GM12891 (cell line): ENCODE data around the gene NUP188.

Experiments used
- DNase-seq: peaks from one replicate; pipeline ENCODE4 v3.0.0; 2011; ENCODE audit warnings: low spot score; ENCODE audit not compliant: insufficient read length
- FAIRE-seq: peaks from 2 replicates; lab custom pipeline; 2011; peaks lifted over from hg19 to GRCh38; lab: Jason Lieb, UNC
- PAX5 ChIP-seq: IDR thresholded peaks from 2 replicates; pipeline ENCODE4 v1.6.1; 2011; ENCODE audit warnings: low read length, moderate library complexity, mild to moderate bottlenecking; ENCODE audit not compliant: insufficient read depth, severe bottlenecking
- POLR2A ChIP-seq: IDR thresholded peaks from 2 replicates; pipeline ENCODE4 v1.6.1; 2011; ENCODE audit warnings: low read depth, low read length, control low read depth
- POLR2AphosphoS5 ChIP-seq: IDR thresholded peaks from 2 replicates; pipeline ENCODE4 v1.6.1; 2011; ENCODE audit warnings: low read depth, low read length, control low read depth
- POU2F2 ChIP-seq: IDR thresholded peaks from 2 replicates; pipeline ENCODE4 v1.6.1; 2011; ENCODE audit warnings: low read depth, mild to moderate bottlenecking, control low read depth, low read length, moderate library complexity
- SPI1 ChIP-seq: IDR thresholded peaks from 2 replicates; pipeline ENCODE4 v1.6.1; 2011; ENCODE audit warnings: low read depth, low read length, control low read depth
- TAF1 ChIP-seq: IDR thresholded peaks from 2 replicates; pipeline ENCODE4 v1.6.1; 2011; ENCODE audit warnings: low read depth, low read length, control low read depth

The NUP188 gene

GRCh38 chr9:128923493-128923883 is 24.0 kb upstream of the NUP188 start:
- FAIRE-seq (no peak), DNase-seq (no peak)
- TF ChIP-seq POU2F2 (no peak), PAX5 (no peak), SPI1 (no peak), TAF1 (no peak), POLR2A (no peak), POLR2AphosphoS5 (no peak)

- DNase-seq (no peak), FAIRE-seq (peak; percentile 71)
- TF ChIP-seq POU2F2 (no peak), POLR2A (no peak), SPI1 (no peak)
Measured at GRCh38 chr9:128927731-128928411, 19.6 kb upstream of the NUP188 start.

- FAIRE-seq (no peak), DNase-seq (no peak)
- TF ChIP-seq POLR2AphosphoS5, result no peak
- no peak for TF ChIP-seq POU2F2
- no peak for TF ChIP-seq TAF1
- TF ChIP-seq PAX5, result no peak
- no peak for TF ChIP-seq POLR2A
- TF ChIP-seq SPI1, result no peak
Measured at GRCh38 chr9:128928624-128929023, 18.9 kb upstream of the NUP188 start.

- DNase-seq (no peak), FAIRE-seq (no peak)
- TF ChIP-seq SPI1 (no peak), POLR2AphosphoS5 (no peak), POU2F2 (no peak), PAX5 (no peak), TAF1 (no peak), POLR2A (no peak)
Measured at GRCh38 chr9:128929560-128929959, 17.9 kb upstream of the NUP188 start.

- TF ChIP-seq TAF1 (no peak), POU2F2 (no peak), PAX5 (no peak), SPI1 (no peak), POLR2AphosphoS5 (no peak), POLR2A (no peak)
- DNase-seq (no peak), FAIRE-seq (no peak)
Measured at GRCh38 chr9:128933731-128934130, 13.8 kb upstream of the NUP188 start.

GRCh38 chr9:128936171-128936865 is 11.2 kb upstream of the NUP188 start:
- FAIRE-seq (no peak), DNase-seq (no peak)
- TF ChIP-seq POLR2AphosphoS5 (no peak), POU2F2 (no peak), POLR2A (no peak), PAX5 (no peak), SPI1 (no peak), TAF1 (no peak)

GRCh38 chr9:128937310-128938165 is 10.0 kb upstream of the NUP188 start:
- FAIRE-seq (no peak), DNase-seq (no peak)
- TF ChIP-seq POLR2A (no peak), SPI1 (no peak), POLR2AphosphoS5 (no peak), POU2F2 (no peak), TAF1 (no peak), PAX5 (no peak)

- DNase-seq (no peak), FAIRE-seq (no peak)
- no peak for TF ChIP-seq TAF1
- TF ChIP-seq POLR2A, result no peak
- TF ChIP-seq SPI1, result no peak
Measured at GRCh38 chr9:128940271-128940921, 7.1 kb upstream of the NUP188 start.
